Bronchial epithelial cell (primary cell): ENCODE data around the gene MINPP1. TPM values are rescaled to one million over a fixed set of nuclear protein-coding genes. Genes with fewer than 3 reads are reported as not detected.

Experiments used
- DNase-seq: peaks from one replicate; pipeline ENCODE4 v3.0.0-alpha.2; 2010; ENCODE audit warnings: low read depth
- FAIRE-seq: peaks from 2 replicates; lab custom pipeline; 2011; peaks lifted over from hg19 to GRCh38; lab: Jason Lieb, UNC
- H3K27me3 ChIP-seq: 2 replicates; pipeline ENCODE4 v1.5.1; 2011; ENCODE audit warnings: low read length; ENCODE audit not compliant: control insufficient read depth, insufficient read depth
- H3K36me3 ChIP-seq: 2 replicates; pipeline ENCODE4 v1.5.1; 2011; ENCODE audit warnings: low read length; ENCODE audit not compliant: control insufficient read depth, insufficient read depth
- H3K4me3 ChIP-seq: 2 replicates; pipeline ENCODE4 v1.5.1; 2011; ENCODE audit warnings: mild to moderate bottlenecking, low read depth, low read length, control low read depth
- total RNA-seq: library from RNA; depleted of rRNA; stranded (reverse); fragments of >200 nt; gene quantifications from 2 replicates; pipeline ENCODE4 v1.2.1, GENCODE V29; 2014
- TF ChIP-seq, protein P1 (sequence below): IDR thresholded peaks from 2 replicates; pipeline ENCODE4 v1.5.1; 2011; ENCODE audit warnings: mild to moderate bottlenecking, moderate library complexity, low read length, control low read depth, inconsistent platforms; ENCODE audit not compliant: insufficient read depth, severe bottlenecking

Gene MINPP1
- total RNA-seq, 1 donor from 2014 or later, result 12.1 TPM

DNA sequence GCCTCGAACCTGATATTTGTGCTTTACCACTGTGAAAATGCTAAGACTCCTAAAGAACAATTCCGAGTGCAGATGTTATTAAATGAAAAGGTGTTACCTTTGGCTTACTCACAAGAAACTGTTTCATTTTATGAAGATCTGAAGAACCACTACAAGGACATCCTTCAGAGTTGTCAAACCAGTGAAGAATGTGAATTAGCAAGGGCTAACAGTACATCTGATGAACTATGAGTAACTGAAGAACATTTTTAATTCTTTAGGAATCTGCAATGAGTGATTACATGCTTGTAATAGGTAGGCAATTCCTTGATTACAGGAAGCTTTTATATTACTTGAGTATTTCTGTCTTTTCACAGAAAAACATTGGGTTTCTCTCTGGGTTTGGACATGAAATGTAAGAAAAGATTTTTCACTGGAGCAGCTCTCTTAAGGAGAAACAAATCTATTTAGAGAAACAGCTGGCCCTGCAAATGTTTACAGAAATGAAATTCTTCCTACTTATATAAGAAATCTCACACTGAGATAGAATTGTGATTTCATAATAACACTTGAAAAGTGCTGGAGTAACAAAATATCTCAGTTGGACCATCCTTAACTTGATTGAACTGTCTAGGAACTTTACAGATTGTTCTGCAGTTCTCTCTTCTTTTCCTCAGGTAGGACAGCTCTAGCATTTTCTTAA is 47.7 kb downstream of the MINPP1 start:
- TF ChIP-seq, protein P1, sequence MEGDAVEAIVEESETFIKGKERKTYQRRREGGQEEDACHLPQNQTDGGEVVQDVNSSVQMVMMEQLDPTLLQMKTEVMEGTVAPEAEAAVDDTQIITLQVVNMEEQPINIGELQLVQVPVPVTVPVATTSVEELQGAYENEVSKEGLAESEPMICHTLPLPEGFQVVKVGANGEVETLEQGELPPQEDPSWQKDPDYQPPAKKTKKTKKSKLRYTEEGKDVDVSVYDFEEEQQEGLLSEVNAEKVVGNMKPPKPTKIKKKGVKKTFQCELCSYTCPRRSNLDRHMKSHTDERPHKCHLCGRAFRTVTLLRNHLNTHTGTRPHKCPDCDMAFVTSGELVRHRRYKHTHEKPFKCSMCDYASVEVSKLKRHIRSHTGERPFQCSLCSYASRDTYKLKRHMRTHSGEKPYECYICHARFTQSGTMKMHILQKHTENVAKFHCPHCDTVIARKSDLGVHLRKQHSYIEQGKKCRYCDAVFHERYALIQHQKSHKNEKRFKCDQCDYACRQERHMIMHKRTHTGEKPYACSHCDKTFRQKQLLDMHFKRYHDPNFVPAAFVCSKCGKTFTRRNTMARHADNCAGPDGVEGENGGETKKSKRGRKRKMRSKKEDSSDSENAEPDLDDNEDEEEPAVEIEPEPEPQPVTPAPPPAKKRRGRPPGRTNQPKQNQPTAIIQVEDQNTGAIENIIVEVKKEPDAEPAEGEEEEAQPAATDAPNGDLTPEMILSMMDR, result no peak
- Histone ChIP-seq H3K36me3 (no peaks in the 10 kb centered on the region), H3K4me3 (no peak overlapping the region), H3K27me3 (no peaks in the 10 kb centered on the region)
- no peak for FAIRE-seq
- peak; percentile 21 for DNase-seq

DNA sequence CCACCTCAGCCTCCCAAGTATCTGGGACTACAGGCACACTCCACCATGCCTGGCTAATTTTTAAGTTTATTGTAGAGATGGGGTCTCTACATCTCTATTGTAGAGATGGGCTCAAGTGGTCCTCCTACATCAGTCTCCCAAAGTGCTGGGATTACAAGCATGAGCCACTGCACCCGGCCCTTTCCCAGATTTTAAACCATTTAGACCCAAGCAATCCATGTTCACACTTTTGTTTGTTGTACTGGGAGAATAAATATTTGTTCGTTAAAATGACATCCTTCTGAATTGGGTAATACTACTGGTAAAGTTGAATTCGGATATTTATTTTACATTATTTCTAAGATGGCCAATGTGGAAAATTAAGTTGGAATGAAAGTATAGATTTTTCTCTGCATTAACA is 52.7 kb downstream of the MINPP1 start:
- Histone ChIP-seq H3K27me3 (no peaks in the 10 kb centered on the region), H3K36me3 (no peaks in the 10 kb centered on the region), H3K4me3 (no peak overlapping the region)
- DNase-seq (no peak), FAIRE-seq (no peak)
- TF ChIP-seq, protein P1, result no peak

DNA sequence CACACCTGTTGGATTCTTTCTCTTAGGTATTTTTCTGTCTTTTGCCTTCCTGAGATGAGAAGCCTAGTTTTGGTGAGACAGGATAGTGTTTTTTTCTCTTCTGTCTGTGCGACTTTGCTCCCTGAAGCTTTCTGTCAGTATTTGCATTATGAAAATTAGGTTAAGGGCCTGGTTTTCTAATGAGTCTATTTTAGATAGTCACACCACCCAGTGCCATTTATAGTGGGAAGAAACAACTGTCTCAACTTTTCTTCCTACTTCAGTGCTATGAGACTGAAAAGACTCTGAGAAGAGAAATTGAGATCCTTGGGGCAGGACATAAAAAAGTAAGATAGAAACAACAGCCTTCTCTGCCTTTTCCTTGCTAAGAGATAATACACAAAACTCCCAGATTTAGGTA is 53.6 kb downstream of the MINPP1 start:
- TF ChIP-seq, protein P1, result no peak
- H3K4me3 ChIP-seq, result no peak overlapping the region
- H3K27me3 ChIP-seq, result no peaks in the 10 kb centered on the region
- H3K36me3 ChIP-seq, result no peaks in the 10 kb centered on the region
- DNase-seq (no peak), FAIRE-seq (no peak)

DNA sequence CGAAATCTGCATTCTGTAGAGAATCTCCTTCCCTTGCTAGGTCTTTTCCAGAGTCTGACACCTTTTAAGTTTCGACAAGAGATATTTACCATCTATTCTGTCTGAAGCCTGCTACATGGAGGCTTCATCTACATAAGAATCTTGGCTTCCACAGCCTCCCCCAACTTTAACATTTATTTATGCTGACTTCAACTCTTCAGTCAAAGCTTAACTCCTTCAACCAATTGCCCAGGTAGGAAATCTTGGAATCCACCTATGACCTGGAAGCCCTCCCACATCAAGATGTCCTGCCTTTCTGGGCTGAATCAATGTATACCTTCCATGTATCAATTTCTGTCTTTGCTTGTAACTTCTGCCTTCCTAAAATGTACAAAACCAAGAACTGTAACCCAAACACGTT is 54.7 kb downstream of the MINPP1 start:
- H3K36me3 ChIP-seq, result no peaks in the 10 kb centered on the region
- DNase-seq (no peak), FAIRE-seq (no peak)
- no peaks in the 10 kb centered on the region for H3K27me3 ChIP-seq
- TF ChIP-seq, protein P1, result no peak
- H3K4me3 ChIP-seq, result no peak overlapping the region

DNA sequence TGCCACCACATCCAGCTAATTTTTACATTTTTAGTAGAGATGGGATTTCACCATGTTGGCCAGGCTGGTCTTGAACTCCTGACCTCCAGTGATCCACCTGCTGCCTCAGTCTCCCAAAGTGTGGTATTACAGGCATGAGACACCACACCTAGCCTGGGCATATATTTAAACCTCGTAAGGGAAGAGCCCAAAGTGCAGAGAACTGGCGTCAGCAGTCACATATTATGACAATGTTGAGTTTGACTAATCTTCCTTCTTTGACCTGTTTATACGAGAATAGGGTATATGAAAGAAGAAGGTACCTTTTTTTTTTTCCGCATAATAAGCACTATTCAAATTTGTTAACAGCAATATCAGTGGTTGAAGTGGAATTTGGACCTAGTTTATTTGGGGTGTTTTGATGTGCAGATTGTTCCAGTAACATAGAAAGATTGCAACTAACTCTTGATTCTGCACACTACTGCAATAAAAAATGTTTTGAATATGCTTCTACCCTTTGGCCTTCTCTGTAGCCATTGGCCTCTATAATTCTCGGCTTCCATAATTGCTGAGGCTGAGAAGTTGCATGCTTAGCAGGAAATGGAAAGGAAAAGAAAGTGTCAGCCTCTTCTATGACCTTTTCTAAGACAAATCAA is 55.9 kb downstream of the MINPP1 start:
- DNase-seq (no peak), FAIRE-seq (no peak)
- Histone ChIP-seq H3K36me3 (no peaks in the 10 kb centered on the region), H3K4me3 (no peak overlapping the region), H3K27me3 (no peaks in the 10 kb centered on the region)
- TF ChIP-seq, protein P1, result no peak
